SW480 (cell line): ENCODE results near the gene OXCT1.
"Not testable (repeated sequence)": the region's sequence is repeated elsewhere in the genome, so short reads cannot be mapped to it uniquely, and the experiment has no call there.

Experiments used
- DNase-seq: peaks from one replicate; pipeline ENCODE4 v3.0.0-alpha.2; 2016; ENCODE audit warnings: low spot score

Gene OXCT1

GRCh38 chr5:41871852-41872251, 1.6 kb upstream of the OXCT1 start:
- DNase-seq, result no peak

- DNase-seq, result no peak
Measured at GRCh38 chr5:41870627-41871048, 413 bp upstream of the OXCT1 start.

- no peak for DNase-seq
Measured at GRCh38 chr5:41869151-41869723, 988 bp downstream of the OXCT1 start.

GRCh38 chr5:41863871-41864486, 6.2 kb downstream of the OXCT1 start:
- peak; percentile 14 for DNase-seq

- DNase-seq, result no peak
Measured at GRCh38 chr5:41858890-41859289, 11.3 kb downstream of the OXCT1 start.

- DNase-seq, result no peak
Measured at GRCh38 chr5:41857989-41858388, 12.2 kb downstream of the OXCT1 start.

- peak; percentile 50 for DNase-seq
Measured at GRCh38 chr5:41856644-41857491, 13.4 kb downstream of the OXCT1 start.

GRCh38 chr5:41852293-41852692, 17.9 kb downstream of the OXCT1 start:
- no peak for DNase-seq

- no peak for DNase-seq
Measured at GRCh38 chr5:41851116-41851515, 19.1 kb downstream of the OXCT1 start.

- no peak for DNase-seq
Measured at GRCh38 chr5:41848983-41849382, 21.2 kb downstream of the OXCT1 start.

- not testable (repeated sequence) for DNase-seq
Measured at GRCh38 chr5:41845751-41846150, 24.5 kb downstream of the OXCT1 start.

- no peak for DNase-seq
Measured at GRCh38 chr5:41844502-41844901, 25.7 kb downstream of the OXCT1 start.

- peak; percentile 41 for DNase-seq
Measured at GRCh38 chr5:41843456-41844370, 26.5 kb downstream of the OXCT1 start.

- no peak for DNase-seq
Measured at GRCh38 chr5:41842777-41843176, 27.4 kb downstream of the OXCT1 start.

- DNase-seq, result no peak
Measured at GRCh38 chr5:41841325-41841724, 28.9 kb downstream of the OXCT1 start.

- no peak for DNase-seq
Measured at GRCh38 chr5:41840251-41840650, 30.0 kb downstream of the OXCT1 start.

- DNase-seq, result no peak
Measured at GRCh38 chr5:41837793-41838192, 32.4 kb downstream of the OXCT1 start.

- DNase-seq, result peak; percentile 5
Measured at GRCh38 chr5:41835645-41836044, 34.6 kb downstream of the OXCT1 start.

GRCh38 chr5:41834506-41834905, 35.7 kb downstream of the OXCT1 start:
- DNase-seq, result no peak

- DNase-seq, result no peak
Measured at GRCh38 chr5:41832430-41832829, 37.8 kb downstream of the OXCT1 start.

- no peak for DNase-seq
Measured at GRCh38 chr5:41831155-41831554, 39.1 kb downstream of the OXCT1 start.

GRCh38 chr5:41827792-41828191, 42.4 kb downstream of the OXCT1 start:
- DNase-seq, result no peak
